Stimulated activated effector memory CD8-positive, alpha-beta T cell treated with anti-CD3 and anti-CD28 coated beads, Interleukin-12 subunit alpha, Interleukin-12 subunit beta, amount 100 ng/mL, for 72 hours (primary cell): Measurements from ENCODE around the gene PRICKLE2.

Source experiments
- ATAC-seq: fragments of 150-1000 bp; cut with Tn5 transposase; 2 replicates; pipeline ENCODE4 v1.10.0; 2021
- DNase-seq, 2 donors: peaks; one replicate each; pipeline ENCODE4 v3.0.0; 2021 to 2022; ENCODE audit warnings: low spot score in 2 of 2
- H3K27ac Mint-ChIP-seq: one replicate; pipeline ENCODE4 v1.8.0; 2022; ENCODE audit warnings: mild to moderate bottlenecking, mixed read lengths
- H3K36me3 Mint-ChIP-seq: one replicate; pipeline ENCODE4 v1.8.0; 2022; ENCODE audit warnings: mild to moderate bottlenecking, mixed read lengths
- H3K4me1 Mint-ChIP-seq: one replicate; pipeline ENCODE4 v1.8.0; 2022; ENCODE audit warnings: mixed read lengths
- H3K4me3 Mint-ChIP-seq: one replicate; pipeline ENCODE4 v1.8.0; 2022; ENCODE audit warnings: mild to moderate bottlenecking, mixed read lengths
- H3K9me3 Mint-ChIP-seq: one replicate; pipeline ENCODE4 v1.8.0; 2022; ENCODE audit warnings: mixed read lengths

Gene PRICKLE2

DNA sequence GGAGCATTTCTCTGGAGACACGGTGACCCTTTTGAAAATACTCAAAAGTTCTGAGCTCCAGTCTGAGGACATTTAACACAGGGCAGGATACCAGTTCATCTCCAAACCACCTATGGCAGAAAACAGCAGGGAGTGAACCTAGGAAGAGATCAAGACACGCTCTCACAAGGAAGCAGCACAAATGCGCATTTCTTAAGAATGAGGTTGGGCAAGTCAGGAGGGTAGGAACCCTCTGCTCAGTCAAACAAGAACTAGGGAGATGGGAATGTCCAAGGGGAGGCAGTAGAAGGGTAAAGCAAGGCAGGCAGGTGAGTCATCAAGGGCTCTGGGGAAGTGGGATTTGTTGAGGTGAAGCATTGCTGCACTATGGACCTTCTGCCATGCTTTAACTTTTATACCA lies 141.7 kb downstream of the PRICKLE2 start:
- Mint-ChIP-seq H3K36me3 (no peaks in the 10 kb centered on the region), H3K9me3 (peaks cover 3% of the 10 kb centered on the region)
- no peak for ATAC-seq

DNA sequence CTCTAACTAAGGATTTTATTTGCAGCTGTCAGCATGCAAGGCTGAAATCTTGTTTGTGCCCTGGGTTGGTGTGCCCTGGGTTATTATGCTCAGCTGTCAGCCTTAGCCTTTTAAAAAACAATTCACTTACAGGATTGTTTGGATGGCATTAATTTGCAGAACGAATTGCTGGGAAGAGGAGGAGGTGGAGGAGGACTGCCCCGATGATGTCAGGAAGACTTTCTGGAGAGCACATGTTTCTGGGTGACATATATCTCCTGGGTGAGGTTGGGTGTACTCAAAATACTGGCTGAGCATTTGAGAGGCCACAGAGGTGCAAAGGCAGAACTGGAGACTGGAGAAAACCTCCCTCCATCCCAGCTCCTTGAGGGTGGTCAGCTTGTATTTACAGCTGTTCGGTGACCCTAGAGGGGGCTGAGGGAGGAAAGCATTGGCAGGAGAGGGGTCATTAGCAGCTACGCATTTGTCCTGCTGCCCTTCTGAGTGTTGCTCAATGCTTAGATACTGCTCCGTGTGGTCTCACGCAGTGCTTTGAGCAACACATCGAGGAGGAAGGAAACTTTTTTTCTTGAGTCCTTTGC lies 142.2 kb downstream of the PRICKLE2 start:
- ATAC-seq (no peak), DNase-seq (no peak)
- peaks cover 3% of the 10 kb centered on the region for H3K9me3 Mint-ChIP-seq
- H3K27ac Mint-ChIP-seq, result no peak overlapping the region
- H3K4me3 Mint-ChIP-seq, result no peak overlapping the region
- H3K36me3 Mint-ChIP-seq, result no peaks in the 10 kb centered on the region
- no peaks in the 10 kb centered on the region for H3K4me1 Mint-ChIP-seq

More for the DNA sequence above, 141.7 kb downstream of the PRICKLE2 start:
- H3K27ac Mint-ChIP-seq, result no peak overlapping the region
- no peak for DNase-seq
- no peak overlapping the region for H3K4me3 Mint-ChIP-seq
- no peaks in the 10 kb centered on the region for H3K4me1 Mint-ChIP-seq

DNA sequence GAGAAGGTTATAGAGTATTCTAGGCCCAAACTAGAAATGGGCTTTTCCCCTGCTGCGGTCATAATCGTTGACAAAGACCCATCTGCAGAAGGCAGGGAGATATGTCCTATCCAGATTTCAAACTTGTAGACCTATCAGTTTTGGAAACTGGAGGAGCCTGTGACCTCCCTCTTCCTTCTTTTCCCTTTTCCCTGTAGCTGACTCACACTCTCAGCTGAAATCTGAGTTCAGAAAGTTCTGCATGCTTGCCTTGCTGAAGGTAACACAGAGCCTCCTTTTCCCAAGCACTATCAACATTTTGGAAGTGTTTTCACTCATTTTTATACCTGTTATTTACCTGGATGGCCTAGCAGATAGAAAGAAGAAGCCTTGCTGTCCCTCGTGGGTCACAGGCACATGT lies 142.9 kb downstream of the PRICKLE2 start:
- no peaks in the 10 kb centered on the region for H3K4me1 Mint-ChIP-seq
- H3K27ac Mint-ChIP-seq, result no peak overlapping the region
- no peaks in the 10 kb centered on the region for H3K36me3 Mint-ChIP-seq
- H3K4me3 Mint-ChIP-seq, result no peak overlapping the region
- ATAC-seq, result no peak
- peaks cover 3% of the 10 kb centered on the region for H3K9me3 Mint-ChIP-seq
- no peak for DNase-seq

DNA sequence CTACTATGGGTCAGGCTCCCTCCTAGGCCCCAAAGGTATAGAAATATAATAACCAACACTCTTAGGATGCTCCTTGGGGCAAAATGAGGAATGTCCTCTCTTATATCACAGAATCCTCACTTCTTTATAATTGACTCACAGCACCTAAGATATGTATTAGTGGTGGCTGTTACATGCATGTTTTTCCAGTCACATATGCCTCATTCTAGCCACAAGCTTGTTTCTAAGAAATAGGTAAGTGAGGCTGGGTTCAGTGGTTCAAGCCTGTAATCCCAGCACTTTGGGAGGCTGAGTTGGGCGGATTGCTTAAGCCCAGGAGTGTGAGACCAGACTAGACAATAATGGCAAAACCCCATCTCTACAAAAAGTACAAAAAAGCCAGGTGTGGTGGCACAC lies 144.0 kb downstream of the PRICKLE2 start:
- H3K36me3 Mint-ChIP-seq, result no peaks in the 10 kb centered on the region
- peak in 1 of 2 donors; percentile 48 for DNase-seq
- H3K4me1 Mint-ChIP-seq, result no peaks in the 10 kb centered on the region
- H3K27ac Mint-ChIP-seq, result no peak overlapping the region
- ATAC-seq, result peak; percentile 62
- H3K9me3 Mint-ChIP-seq, result peaks cover 3% of the 10 kb centered on the region
- no peak overlapping the region for H3K4me3 Mint-ChIP-seq

DNA sequence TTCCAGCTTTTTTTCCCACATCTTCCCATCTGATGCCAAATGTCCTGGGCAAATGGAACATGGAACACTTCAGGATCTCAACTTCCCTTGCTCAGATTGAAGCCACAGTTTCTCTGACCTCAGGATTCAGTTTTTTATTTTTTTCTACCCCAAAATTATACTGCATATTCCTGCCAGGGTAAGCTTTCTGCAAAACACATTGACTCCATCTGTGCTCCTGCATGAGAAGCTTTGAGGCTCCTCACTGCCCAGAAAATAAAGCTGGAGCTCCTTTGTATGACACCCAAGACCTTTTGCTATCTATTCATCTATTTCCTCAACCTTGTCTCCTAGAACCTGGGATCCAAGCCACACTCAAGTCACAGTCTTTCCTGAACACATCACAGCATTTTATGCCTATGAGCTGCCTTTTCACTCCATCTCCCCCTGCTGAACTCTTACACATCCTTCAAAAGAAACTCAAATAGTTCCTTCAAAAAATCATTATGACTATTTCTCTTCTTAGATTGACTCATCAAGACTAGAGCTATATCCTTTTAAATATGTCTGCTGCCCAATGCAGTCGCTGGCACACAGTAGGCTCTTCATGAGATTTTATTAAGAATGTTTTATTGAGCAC lies 144.5 kb downstream of the PRICKLE2 start:
- Mint-ChIP-seq H3K4me3 (no peak overlapping the region), H3K36me3 (no peaks in the 10 kb centered on the region), H3K9me3 (peaks cover 3% of the 10 kb centered on the region), H3K4me1 (no peaks in the 10 kb centered on the region), H3K27ac (no peak overlapping the region)
- DNase-seq, result no peak
- ATAC-seq, result peak; percentile 47

DNA sequence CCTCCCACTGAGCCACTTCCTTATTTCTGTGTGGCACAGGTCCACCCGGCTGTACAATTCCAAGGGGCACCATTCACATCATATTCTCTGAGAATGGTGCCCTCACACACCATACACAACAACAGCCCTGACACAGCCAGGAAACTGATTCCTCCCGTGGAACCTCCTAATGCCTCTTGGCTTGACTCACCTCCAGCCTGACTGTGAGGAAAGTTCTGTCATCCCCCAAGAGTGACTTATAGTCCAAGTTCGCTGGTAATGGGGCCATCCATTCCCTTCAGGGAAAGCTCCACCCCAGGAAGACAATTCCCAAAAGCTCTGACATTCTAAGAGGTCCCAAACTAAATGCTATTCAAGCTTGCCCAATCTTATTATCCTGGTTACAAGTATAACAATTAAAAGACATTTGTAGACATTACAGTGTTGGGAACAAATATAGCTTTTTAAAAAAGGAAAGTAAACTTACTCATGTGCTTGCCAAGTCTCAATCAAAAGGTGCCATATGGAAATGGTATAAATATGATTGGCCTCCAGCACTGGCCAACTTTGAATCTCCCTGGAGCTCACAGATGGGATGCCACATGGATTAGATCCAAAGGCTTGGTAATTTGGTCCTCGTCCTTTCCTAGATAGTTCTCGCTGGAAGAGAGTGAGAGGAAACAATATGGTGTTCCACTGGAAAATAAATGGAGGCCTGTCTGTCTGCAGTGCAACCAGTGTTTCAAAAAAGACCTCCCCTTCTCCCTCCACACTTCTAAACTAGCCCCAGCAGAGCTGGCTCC lies 145.7 kb downstream of the PRICKLE2 start:
- ATAC-seq (no peak), DNase-seq (no peak)
- Mint-ChIP-seq H3K9me3 (peaks cover 3% of the 10 kb centered on the region), H3K27ac (no peak overlapping the region), H3K4me3 (no peak overlapping the region), H3K4me1 (no peaks in the 10 kb centered on the region), H3K36me3 (no peaks in the 10 kb centered on the region)

DNA sequence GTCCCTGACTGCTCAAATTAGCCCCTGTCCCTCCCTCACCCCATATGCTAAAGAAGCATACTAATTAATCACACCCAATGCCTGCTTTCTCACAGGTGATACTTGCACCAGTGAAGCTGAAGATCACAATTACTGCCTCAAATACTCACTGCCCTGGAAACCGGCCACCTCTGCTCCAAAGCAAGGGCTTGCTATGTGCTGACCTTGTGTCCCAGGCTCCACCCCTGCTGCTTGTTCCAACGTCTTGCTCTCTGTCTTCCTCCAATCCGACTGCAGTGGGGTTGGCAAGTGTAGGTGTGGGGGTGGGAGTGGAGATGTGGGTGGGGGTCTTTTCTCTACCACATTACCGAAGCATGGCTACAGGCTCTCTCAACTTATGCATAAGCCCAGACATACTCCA lies 146.3 kb downstream of the PRICKLE2 start:
- H3K27ac Mint-ChIP-seq, result no peak overlapping the region

DNA sequence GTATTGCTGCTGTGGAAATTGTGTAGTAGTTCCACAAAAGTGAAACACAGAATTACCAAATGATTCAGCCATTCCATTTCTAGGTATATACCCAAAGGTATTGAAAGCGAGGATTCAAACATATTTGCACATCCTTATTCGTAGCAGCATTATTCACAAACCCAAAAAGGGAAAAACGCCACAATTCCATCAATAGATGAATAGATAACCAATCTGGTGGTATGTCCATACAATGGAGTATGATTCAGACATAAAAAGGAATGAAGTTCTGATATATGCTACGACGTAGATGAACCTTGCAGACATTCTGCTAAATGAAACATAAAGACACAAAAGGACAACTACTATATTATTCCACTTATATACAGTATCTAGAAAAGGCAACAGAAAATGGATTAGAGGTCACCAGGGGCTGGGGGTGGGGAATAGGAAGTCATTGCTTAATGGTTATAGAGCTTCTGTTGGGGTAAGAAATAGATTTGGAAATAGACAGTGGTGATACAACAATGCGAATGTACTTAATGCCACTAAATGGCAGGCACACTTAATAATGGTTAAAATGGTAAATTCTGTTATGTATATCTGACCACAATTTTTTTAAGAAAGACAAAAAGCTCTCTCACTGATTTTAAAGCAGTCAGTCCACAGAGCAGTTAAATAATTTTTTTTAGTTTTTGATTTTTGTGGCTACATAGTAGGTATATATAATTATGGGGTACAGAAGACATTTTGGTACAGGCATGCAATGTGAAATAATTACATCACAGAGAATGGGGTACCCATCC lies 150.2 kb downstream of the PRICKLE2 start:
- Mint-ChIP-seq H3K4me1 (no peaks in the 10 kb centered on the region), H3K27ac (no peak overlapping the region), H3K4me3 (no peak overlapping the region), H3K36me3 (no peaks in the 10 kb centered on the region), H3K9me3 (no peaks in the 10 kb centered on the region)
- ATAC-seq, result no peak
- DNase-seq, result no peak

More for the DNA sequence above, 146.3 kb downstream of the PRICKLE2 start:
- Mint-ChIP-seq H3K4me3 (no peak overlapping the region), H3K9me3 (peaks cover 3% of the 10 kb centered on the region), H3K4me1 (no peaks in the 10 kb centered on the region), H3K36me3 (no peaks in the 10 kb centered on the region)
- no peak for DNase-seq
- ATAC-seq, result no peak

DNA sequence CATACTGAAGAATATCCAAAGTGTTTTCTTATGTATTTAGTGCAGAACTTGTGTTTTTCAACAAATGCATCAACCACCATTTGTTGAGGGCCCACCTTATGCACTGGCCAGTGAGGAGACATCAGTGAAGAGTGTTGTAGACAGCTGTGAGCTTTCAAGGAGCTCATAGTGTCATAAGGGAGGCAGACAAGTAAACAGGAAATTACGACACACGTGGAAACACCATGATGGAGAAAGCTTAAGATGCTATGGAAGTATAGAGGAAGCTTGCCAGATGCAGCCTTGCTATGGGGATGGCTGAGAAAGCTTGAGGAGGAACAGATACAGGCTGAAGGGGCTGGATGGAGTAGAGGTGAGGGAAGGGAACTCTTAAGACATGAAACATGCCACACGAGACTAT lies 151.2 kb downstream of the PRICKLE2 start:
- no peaks in the 10 kb centered on the region for H3K36me3 Mint-ChIP-seq
- ATAC-seq (no peak), DNase-seq (no peak)
- no peak overlapping the region for H3K27ac Mint-ChIP-seq
- H3K4me3 Mint-ChIP-seq, result no peak overlapping the region
- no peaks in the 10 kb centered on the region for H3K4me1 Mint-ChIP-seq
- H3K9me3 Mint-ChIP-seq, result no peaks in the 10 kb centered on the region

DNA sequence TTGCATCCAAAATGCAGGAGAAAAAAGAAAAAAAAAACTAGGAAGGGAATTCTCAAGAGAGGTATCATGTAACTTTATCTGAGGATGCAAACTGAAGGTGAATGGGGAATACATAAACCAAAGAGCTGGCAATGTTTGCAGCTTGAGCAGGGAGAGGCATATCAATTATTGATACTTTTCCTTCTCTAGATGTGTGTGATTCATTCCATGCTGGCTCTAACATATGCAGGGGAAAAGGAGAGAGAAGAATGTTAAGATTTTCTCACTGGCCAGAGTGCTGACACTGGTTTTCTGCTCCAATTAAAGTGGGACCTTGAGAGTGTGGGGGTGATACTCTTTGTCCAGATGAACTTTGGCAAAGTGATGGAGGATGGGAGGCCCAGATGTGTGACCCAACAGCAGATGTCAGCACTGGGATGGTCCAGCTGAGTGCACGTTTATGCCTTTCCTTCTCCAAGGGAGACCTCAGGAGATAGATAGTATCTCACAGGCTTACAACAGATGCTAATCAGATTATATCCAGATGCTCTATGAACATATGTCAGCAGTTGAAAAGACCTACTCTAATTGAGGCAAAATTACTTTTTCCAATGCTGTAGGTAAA lies 152.0 kb downstream of the PRICKLE2 start:
- Mint-ChIP-seq H3K4me1 (no peaks in the 10 kb centered on the region), H3K4me3 (no peak overlapping the region), H3K36me3 (no peaks in the 10 kb centered on the region), H3K9me3 (no peaks in the 10 kb centered on the region), H3K27ac (no peak overlapping the region)
- ATAC-seq (no peak), DNase-seq (no peak)

DNA sequence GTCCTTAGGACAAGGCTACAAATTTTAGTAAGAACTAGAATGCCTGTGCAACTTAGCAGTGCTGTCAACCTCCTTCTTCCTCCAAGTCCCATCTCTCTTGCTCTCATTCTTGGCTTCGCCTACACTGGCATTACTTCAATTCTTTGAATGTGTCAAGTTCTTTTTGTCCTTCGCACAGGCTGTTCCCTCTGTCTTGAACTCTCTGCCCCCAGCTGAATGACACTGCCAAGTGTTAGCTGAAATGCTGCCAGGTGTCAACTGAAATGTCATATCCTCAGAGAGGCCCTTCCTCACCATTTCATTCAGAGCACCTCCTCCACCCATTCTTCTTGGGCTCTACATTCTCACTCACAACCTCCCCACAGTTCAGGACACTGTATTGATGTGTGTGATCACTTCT lies 153.1 kb downstream of the PRICKLE2 start:
- H3K27ac Mint-ChIP-seq, result no peak overlapping the region
- H3K9me3 Mint-ChIP-seq, result no peaks in the 10 kb centered on the region
- no peak overlapping the region for H3K4me3 Mint-ChIP-seq

DNA sequence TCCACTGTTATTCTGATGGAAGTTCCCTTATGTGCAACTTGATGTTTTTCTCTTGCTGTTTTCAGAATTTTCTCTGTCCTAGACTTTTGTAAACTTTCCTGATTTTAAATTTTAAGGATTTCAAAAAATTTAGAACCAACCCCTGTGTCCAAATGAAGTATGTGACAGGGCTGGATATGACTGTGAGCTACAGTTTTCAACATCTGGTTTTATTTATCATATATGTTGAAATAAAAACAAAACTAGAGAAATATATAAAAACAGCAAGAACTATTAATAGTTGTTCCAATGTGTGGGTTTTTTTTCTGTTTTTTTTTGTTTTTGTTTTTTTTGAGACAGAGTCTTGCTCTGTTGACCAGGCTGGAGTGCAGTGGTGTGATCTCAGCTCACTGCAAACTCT lies 154.6 kb downstream of the PRICKLE2 start:
- Mint-ChIP-seq H3K4me1 (no peaks in the 10 kb centered on the region), H3K9me3 (no peaks in the 10 kb centered on the region), H3K4me3 (no peak overlapping the region), H3K36me3 (no peaks in the 10 kb centered on the region), H3K27ac (no peak overlapping the region)
- DNase-seq, result no peak
- ATAC-seq, result no peak

More for the DNA sequence above, 153.1 kb downstream of the PRICKLE2 start:
- H3K4me1 Mint-ChIP-seq, result no peaks in the 10 kb centered on the region
- H3K36me3 Mint-ChIP-seq, result no peaks in the 10 kb centered on the region
- DNase-seq, result no peak
- ATAC-seq, result no peak

DNA sequence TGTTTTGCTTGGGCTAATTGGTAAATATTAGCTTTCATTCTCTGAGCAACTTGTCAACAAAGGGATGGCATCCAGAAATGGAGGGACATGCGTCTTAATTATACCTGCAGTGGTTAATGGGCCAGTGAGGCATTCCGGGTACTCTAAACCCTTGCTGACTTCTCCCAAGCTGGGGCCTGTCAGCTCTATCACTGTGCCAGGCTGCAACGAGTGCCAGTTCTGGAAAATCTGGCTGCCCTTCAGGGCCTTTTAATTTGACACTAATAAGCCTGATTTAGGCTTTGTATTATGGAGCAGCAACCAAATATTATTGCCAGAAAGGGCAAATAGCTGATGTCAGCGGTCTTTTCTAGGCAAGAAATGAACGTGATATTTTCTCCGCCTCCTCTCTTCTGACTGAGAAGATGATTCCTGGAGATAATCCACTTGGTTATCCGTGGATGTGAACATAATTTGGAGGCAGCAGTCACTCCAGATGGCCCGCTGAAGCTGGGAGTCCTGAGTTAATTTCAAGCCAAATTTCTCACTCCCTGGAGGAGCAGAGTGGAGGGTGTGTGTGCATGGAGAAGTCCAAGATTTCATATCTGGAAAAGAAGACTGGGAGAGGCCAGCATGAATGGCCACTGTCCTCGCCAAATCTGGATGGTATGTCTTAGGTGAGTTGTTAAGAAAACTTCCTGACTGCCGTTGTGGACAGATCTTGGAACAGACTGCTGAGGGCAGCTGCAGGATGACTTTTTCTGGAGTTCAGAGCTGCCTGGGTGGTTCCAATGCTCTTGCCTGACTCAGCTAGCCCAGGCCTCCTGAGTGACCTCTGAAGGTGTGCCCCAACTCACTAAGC lies 157.5 kb downstream of the PRICKLE2 start:
- no peak for ATAC-seq
- Mint-ChIP-seq H3K4me1 (no peaks in the 10 kb centered on the region), H3K36me3 (no peaks in the 10 kb centered on the region), H3K4me3 (no peak overlapping the region), H3K9me3 (no peaks in the 10 kb centered on the region), H3K27ac (no peak overlapping the region)
- no peak for DNase-seq

DNA sequence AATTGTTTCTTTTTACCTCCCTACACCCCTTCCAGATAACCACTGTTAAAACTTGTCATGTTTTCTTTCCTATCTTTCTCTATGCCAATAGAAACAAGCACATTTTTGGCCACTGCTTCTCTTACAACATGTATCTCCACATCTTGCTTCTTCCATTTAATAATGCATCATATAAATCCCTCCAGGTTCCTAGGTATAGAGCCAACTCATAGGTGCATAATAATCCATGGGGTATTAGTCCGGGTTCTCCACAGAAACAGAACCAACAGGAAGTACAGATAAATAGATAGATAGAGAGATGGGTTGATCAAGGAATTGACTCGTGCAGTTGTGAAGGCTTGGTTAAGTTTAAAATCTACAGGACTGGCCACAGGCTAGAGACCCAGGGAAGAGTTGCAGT lies 160.5 kb downstream of the PRICKLE2 start:
- H3K27ac Mint-ChIP-seq, result no peak overlapping the region
- H3K9me3 Mint-ChIP-seq, result no peaks in the 10 kb centered on the region
- H3K4me1 Mint-ChIP-seq, result no peaks in the 10 kb centered on the region
- DNase-seq, result no peak
- no peak overlapping the region for H3K4me3 Mint-ChIP-seq
- no peaks in the 10 kb centered on the region for H3K36me3 Mint-ChIP-seq
- ATAC-seq, result no peak
